ENCODE results near the gene GPR33. TPM values are rescaled to one million over a fixed set of nuclear protein-coding genes. Genes with fewer than 3 reads are reported as not detected.
"Not testable (repeated sequence)": the region's sequence is repeated elsewhere in the genome, so short reads cannot be mapped to it uniquely, and the experiment has no call there.

GPR33 gene
- total RNA-seq, 1 donor from 2014 or later: not detected

DNA sequence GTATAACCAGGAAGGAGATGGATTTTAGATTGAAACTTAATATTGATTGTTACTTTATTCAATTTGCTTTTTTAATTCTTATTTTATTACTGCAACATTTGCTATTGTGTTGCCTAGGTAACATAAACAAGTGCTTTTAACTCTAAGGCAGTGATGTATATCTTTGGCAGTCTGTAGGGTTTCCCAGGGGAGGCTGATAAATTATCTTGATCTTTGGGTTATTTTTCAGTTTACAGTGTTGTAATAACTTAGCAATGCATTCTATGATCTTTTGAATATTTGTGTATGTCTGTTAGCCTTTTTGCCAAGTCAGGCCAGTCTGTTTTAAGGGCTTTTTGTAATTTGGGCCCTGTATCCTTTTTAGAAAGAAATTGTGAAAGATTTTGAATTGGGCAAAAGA is 22.7 kb downstream of the GPR33 start:
- DNase-seq (no peak), ATAC-seq (no peak)
- intact Hi-C loops (cut with micrococcal nuclease): no loop called here

DNA sequence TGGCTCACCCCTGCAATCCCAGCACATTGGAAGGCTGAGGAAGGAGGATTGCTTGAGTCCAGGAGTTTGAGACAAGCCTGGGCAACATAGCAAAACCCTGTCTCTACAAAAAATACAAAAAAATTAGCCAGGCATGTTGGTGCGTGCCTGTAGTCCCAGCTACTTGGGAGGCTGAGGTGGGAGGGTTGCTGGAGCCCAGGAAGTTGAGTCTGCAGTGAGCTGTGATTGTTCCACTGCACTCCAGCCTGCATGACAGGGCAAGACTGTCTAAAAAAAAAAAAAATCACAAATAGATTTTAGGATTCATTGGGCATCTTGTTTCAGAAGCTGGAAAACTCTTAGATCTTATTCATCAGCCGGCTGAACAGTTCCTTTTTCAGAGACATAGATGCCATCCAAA is 25.4 kb downstream of the GPR33 start:
- ATAC-seq; DNase-seq; intact Hi-C loops (cut with micrococcal nuclease): not testable (repeated sequence)

DNA sequence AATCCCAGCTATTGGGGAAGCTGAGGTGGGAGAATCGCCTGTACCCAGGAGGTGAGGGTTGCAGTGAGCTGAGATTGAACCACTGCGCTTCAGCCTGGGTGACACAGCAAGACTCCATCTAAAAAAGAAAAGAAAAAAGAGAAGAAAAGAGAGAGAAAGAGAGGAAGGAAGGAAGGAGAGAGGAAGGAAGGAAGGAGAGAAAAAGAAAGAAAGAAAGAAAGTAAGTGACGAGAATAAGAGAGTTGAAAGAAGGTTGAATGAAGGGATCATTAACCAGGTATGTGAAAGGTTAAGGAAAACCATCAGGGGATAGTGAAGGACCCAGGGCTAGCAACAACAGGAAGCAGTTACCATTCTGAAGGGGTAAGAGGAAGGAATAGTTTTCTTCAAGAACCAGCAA is 26.3 kb downstream of the GPR33 start:
- ATAC-seq: no peak
- intact Hi-C loops (cut with micrococcal nuclease): no loop called here
- DNase-seq: no peak

DNA sequence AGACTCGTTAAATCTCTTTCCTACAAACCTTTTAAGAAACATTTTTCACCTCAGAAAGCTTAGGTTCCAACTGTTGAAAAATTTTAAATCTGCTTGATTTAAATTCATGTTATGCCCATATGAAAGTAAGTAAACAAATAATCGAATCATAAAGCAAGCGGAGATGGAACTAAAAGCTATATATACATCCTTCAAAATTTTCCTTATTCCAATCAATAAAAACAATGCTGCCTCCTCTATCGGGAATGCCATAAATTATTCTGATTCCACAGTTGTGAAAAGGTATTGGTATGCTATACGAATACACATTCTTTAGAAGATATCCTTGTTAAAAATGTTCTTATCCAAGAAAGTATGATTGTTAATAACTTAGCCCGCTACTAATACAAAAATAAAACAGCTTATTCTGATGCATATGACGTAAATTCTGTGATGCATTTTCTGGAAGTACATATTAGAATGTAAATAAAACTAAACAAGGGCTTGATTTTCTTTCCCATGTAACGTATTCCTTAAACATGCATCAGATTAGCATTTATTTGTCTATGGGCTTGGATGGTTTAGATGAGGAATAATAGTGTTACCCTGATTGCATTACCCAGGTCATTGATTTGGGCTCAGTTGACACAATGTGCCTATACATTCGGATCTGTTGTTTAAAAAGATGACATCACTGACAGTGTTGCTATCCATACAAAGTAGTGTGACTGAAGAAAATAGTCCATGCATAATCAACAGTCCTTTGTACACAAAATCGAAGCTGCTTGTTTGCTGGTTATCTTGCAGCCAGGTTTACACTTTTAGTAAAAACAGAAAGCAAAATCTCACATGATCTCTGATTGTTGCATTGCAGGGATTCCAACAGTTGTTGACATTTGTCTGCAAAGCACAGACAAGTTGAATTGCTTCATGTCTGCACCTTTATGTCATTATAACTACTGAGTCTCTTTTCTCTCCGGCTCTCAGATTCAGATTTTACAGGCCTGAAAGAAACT is 29.9 kb downstream of the GPR33 start:
- ATAC-seq: no peak
- intact Hi-C loops (cut with micrococcal nuclease): no loop called here
- DNase-seq: no peak

GRCh38 chr14:31456841-31457664 is 30.8 kb downstream of the GPR33 start, which contains the start of gene DTD2:
TSS of gene DTD2 (minus strand) at chr14:31457506. CDS start at chr14:31457393, 113 bp downstream.
- DNase-seq (peak; percentile 98), ATAC-seq (peak; percentile 100)
- intact Hi-C loops (cut with micrococcal nuclease): no loop called here

GRCh38 chr14:31449971-31450610 is 37.7 kb downstream of the GPR33 start:
- peak; percentile 45 for ATAC-seq
- intact Hi-C loops (cut with micrococcal nuclease): no loop called here
- DNase-seq: no peak

- intact Hi-C loops (cut with micrococcal nuclease): no loop called here
- DNase-seq (no peak), ATAC-seq (no peak)
Observed at GRCh38 chr14:31449136-31449535, 38.7 kb downstream of the GPR33 start.

DNA sequence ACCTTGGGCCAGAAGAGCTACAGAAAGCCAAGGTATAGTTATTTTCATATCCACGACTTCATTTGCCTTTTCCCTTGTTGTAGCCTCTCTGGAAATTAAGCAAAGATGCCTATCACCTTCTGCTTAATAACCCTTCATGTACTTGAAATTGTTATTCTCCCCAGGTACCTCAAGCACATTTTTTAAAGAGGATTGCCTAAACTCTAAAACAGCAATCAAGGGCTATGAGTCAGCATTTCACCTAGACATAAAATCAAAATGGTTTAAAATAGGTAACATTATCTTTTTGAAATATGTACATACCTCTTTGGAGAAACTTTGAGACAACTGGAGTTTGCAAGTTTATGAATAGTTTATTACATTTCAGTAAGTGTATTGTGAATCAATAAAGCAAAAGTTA is 42.1 kb downstream of the GPR33 start:
- ATAC-seq: no peak
- intact Hi-C loops (cut with micrococcal nuclease): no loop called here

DNA sequence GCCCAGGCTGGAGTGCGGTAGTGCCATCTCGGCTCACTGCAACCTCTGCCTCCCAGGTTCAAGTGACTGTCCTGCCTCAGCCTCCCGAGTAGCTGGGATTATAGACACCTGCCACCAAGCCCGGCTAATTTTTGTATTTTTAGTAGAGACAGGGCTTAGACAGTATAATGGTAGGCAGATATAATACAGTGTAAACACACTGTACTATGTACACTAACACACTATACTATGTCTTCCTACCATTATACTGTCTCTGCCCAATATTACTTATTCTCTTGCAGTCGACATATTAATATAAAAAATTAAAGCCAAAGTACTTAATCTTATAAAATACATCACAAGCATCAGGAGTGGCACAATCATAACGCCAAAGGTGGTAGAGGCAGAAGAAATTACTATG is 45.6 kb downstream of the GPR33 start:
- intact Hi-C loops (cut with micrococcal nuclease): no loop called here
- ATAC-seq: no peak
- DNase-seq: no peak

More for the DNA sequence above, 42.1 kb downstream of the GPR33 start:
- no peak for DNase-seq

GRCh38 chr14:31441273-31442111 is 46.3 kb downstream of the GPR33 start:
- peak; percentile 58 for ATAC-seq
- intact Hi-C loops (cut with micrococcal nuclease): no loop called here
- no peak for DNase-seq

GRCh38 chr14:31440280-31440679 is 47.6 kb downstream of the GPR33 start:
- intact Hi-C loops (cut with micrococcal nuclease): no loop called here
- DNase-seq (no peak), ATAC-seq (no peak)

- ATAC-seq: no peak
- DNase-seq: no peak
- intact Hi-C loops (cut with micrococcal nuclease): no loop called here
Observed at GRCh38 chr14:31439561-31439960, 48.3 kb downstream of the GPR33 start.

- ATAC-seq; intact Hi-C loops (cut with micrococcal nuclease); DNase-seq: not testable (repeated sequence)
Observed at GRCh38 chr14:31437045-31437691, 50.7 kb downstream of the GPR33 start.

- no peak for DNase-seq
- intact Hi-C loops (cut with micrococcal nuclease): no loop called here
- peak; percentile 87 for ATAC-seq
Observed at GRCh38 chr14:31435276-31435675, 52.6 kb downstream of the GPR33 start.
